ENCODE measurements around the gene TENM4.

DNA sequence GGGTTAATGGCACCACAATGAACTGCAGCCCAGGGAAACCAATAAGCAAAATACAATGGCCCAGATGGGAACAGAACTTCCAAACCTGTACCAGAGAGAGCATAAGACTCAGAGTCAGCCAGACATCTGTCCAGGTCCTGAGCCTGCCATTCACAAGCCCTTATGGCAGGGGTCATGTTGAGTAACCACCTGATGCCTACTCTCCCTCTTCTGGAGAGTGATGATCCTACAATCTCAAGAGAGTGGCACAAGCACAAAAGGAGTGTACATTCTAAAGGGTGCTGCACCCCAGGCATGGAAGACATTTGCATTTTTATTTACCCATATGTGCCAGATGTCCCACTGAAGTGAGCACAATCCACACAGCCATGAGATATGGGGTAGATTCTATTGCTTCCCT lies 10.6 kb downstream of the TENM4 start:
- TF ChIP-seq POLR2AphosphoS5 (IDR thresholded peaks at IDR 0.05) (no peak), POLR2A (IDR thresholded peaks at IDR 0.05) (no peak), EP300 (IDR thresholded peaks at IDR 0.05) (no peak)
